SK-N-SH (cell line): ENCODE measurements around the gene GLDC. TPM values are rescaled to one million over a fixed set of nuclear protein-coding genes. Genes with fewer than 3 reads are reported as not detected.

Source experiments
- CTCF ChIA-PET: fragments of 300-600, 350-600 bp; formaldehyde crosslinking; extraction: SDS; loops from one replicate; lab custom pipeline; 2021; lab: Yijun Ruan, JAX
- POLR2A ChIA-PET: fragments of 350-600 bp; sonication (Branson Sonifier 250); formaldehyde crosslinking; extraction: SDS; loops from one replicate; lab custom pipeline; 2020; ENCODE audit warnings: antibody characterized with exemption, inconsistent platforms; lab: Yijun Ruan, JAX
- DNase-seq: peaks from one replicate; pipeline ENCODE4 v3.0.0; 2012
- H2AFZ ChIP-seq: fragments of 200-600 bp; sonication (generic); 2 replicates; pipeline ENCODE4 v1.8.1; 2016; ENCODE audit warnings: antibody characterized with exemption, mild to moderate bottlenecking, low read depth
- H3F3A ChIP-seq: fragments of 200-600 bp; sonication (generic); replicated peaks from 2 replicates; pipeline ENCODE3; 2016; ENCODE audit warnings: antibody characterized with exemption, mild to moderate bottlenecking; ENCODE audit not compliant: insufficient read depth
- H3K27ac ChIP-seq, 2 experiments: fragments of 200-500 bp in 1 of 2; fragments of 200-600 bp in 1 of 2; sonication (Bioruptor generic) in 1 of 2; sonication (generic), shearing (Covaris generic) in 1 of 2; 2 replicates each; pipeline versions ENCODE4 v1.5.1 to v1.6.1; 2014 to 2016; ENCODE audit warnings: low read depth in 2 of 2, inconsistent platforms in 1 of 2, low read length in 1 of 2, mild to moderate bottlenecking in 1 of 2, mixed read lengths in 1 of 2
- H3K27me3 ChIP-seq: fragments of 200-600 bp; sonication (generic), shearing (Covaris generic); 2 replicates; pipeline ENCODE4 v1.6.1; 2016; ENCODE audit warnings: mixed run types; ENCODE audit not compliant: insufficient read depth
- H3K36me3 ChIP-seq, 2 experiments: fragments of 200-500 bp in 1 of 2; fragments of 200-600 bp in 1 of 2; sonication (Bioruptor generic) in 1 of 2; sonication (generic) in 1 of 2; replicated peaks in 1 of 2; 2 replicates each; pipeline versions ENCODE3 to v1.5.1; 2014 to 2016; ENCODE audit warnings: low read length in 1 of 2, mild to moderate bottlenecking in 1 of 2; ENCODE audit not compliant: insufficient read depth in 2 of 2, control insufficient read depth in 1 of 2
- H3K4me1 ChIP-seq, 2 experiments: fragments of 200-500 bp in 1 of 2; fragments of 200-600 bp in 1 of 2; sonication (Bioruptor generic) in 1 of 2; sonication (generic), shearing (Covaris generic) in 1 of 2; 2 replicates each; pipeline versions ENCODE4 v1.5.1 to v1.6.1; 2014 to 2016; ENCODE audit warnings: low read depth in 1 of 2, low read length in 1 of 2, mixed run types in 1 of 2; ENCODE audit not compliant: insufficient read depth in 2 of 2, control insufficient read depth in 1 of 2
- H3K4me2 ChIP-seq: fragments of 200-600 bp; sonication (generic), shearing (Covaris generic); 2 replicates; pipeline ENCODE4 v1.6.1; 2017; ENCODE audit warnings: mixed run types
- H3K4me3 ChIP-seq, 2 experiments: fragments of 200-500 bp in 1 of 2; fragments of 200-600 bp in 1 of 2; sonication (Bioruptor generic) in 1 of 2; sonication (generic), shearing (Covaris generic) in 1 of 2; 2 replicates each; pipeline versions ENCODE4 v1.5.1 to v1.8.1; 2014 to 2016; ENCODE audit warnings: low read depth in 2 of 2, inconsistent platforms in 1 of 2, low read length in 1 of 2, mild to moderate bottlenecking in 1 of 2, mixed read lengths in 1 of 2, moderate library complexity in 1 of 2
- H3K79me2 ChIP-seq: fragments of 200-600 bp; sonication (generic); 2 replicates; pipeline ENCODE4 v1.8.1; 2017; ENCODE audit warnings: mild to moderate bottlenecking; ENCODE audit not compliant: insufficient read depth
- H3K9ac ChIP-seq: fragments of 200-600 bp; sonication (generic); 2 replicates; pipeline ENCODE4 v1.6.1; 2017; ENCODE audit warnings: mixed run types
- H3K9me2 ChIP-seq: fragments of 200-600 bp; sonication (generic); 2 replicates; pipeline ENCODE4 v1.6.1; 2017; ENCODE audit warnings: mixed run types
- H3K9me3 ChIP-seq: fragments of 200-600 bp; sonication (generic); 2 replicates; pipeline ENCODE4 v1.6.1; 2017; ENCODE audit warnings: mixed run types, mild to moderate bottlenecking, moderate library complexity
- H4K20me1 ChIP-seq: fragments of 200-600 bp; sonication (generic); 2 replicates; pipeline ENCODE4 v1.6.1; 2017; ENCODE audit warnings: mild to moderate bottlenecking, mixed run types; ENCODE audit not compliant: insufficient read depth
- ELF1 ChIP-seq: IDR thresholded peaks from 2 replicates; pipeline ENCODE4 v1.4.0; 2012
- FOXM1 ChIP-seq: IDR thresholded peaks from 2 replicates; pipeline ENCODE4 v1.4.0; 2012; ENCODE audit warnings: low read depth, mild to moderate bottlenecking
- GATA2 ChIP-seq: sonication (generic); formaldehyde crosslinking; IDR thresholded peaks from 2 replicates; pipeline ENCODE4 v1.5.0; 2020; ENCODE audit warnings: mild to moderate bottlenecking, missing genetic modification reagents
- JUND ChIP-seq: IDR thresholded peaks from 2 replicates; pipeline ENCODE4 v1.4.0; 2012
- MEF2A ChIP-seq: IDR thresholded peaks from 2 replicates; pipeline ENCODE4 v1.4.0; 2012; ENCODE audit warnings: low read depth, borderline replicate concordance
- MXI1 ChIP-seq: IDR thresholded peaks from 2 replicates; pipeline ENCODE4 v1.6.1; 2012; ENCODE audit warnings: mild to moderate bottlenecking, low read depth, low read length, improper control_type of control experiment
- RFX5 ChIP-seq: IDR thresholded peaks from 2 replicates; pipeline ENCODE4 v1.6.1; 2012; ENCODE audit warnings: mild to moderate bottlenecking, improper control_type of control experiment, low read length
- RXRA ChIP-seq: IDR thresholded peaks from 2 replicates; pipeline ENCODE4 v1.4.0; 2012; ENCODE audit warnings: low read depth, mild to moderate bottlenecking, borderline replicate concordance
- TAF1 ChIP-seq: IDR thresholded peaks from 2 replicates; pipeline ENCODE4 v1.6.1; 2012; ENCODE audit warnings: low read depth, mild to moderate bottlenecking, low read length, moderate library complexity, borderline replicate concordance
- TEAD4 ChIP-seq: IDR thresholded peaks from 2 replicates; pipeline ENCODE4 v1.4.0; 2012; ENCODE audit warnings: mild to moderate bottlenecking, borderline replicate concordance; ENCODE audit not compliant: insufficient read depth
- WGBS: methylation state at CpG from one replicate; pipeline ENCODE4 v1.1.6; 2017; ENCODE audit warnings: low lambda C conversion rate; 5-methylcytosine and 5-hydroxymethylcytosine counted together
- polyA plus RNA-seq, 3 experiments: library from polyadenylated mRNA; depleted of rRNA; stranded (reverse); fragments of >200 nt; gene quantifications; 2 replicates each; pipeline ENCODE4 v1.2.3, GENCODE V29; 2012
- TF ChIP-seq, protein P1 (sequence below): IDR thresholded peaks from 2 replicates; pipeline ENCODE4 v1.4.0; 2012; ENCODE audit warnings: low read depth
- TF ChIP-seq, protein P2 (sequence below): fragments of 150-350 bp; IDR thresholded peaks from 2 replicates; pipeline ENCODE4 v1.6.1; 2016; ENCODE audit warnings: mild to moderate bottlenecking, low read depth, low read length
- TF ChIP-seq, protein P3 (sequence below): fragments of 150-350 bp; IDR thresholded peaks from 2 replicates; pipeline ENCODE4 v1.6.1; 2017; ENCODE audit warnings: antibody characterized with exemption, low read length, low read depth, borderline replicate concordance
- TF ChIP-seq, protein P4 (sequence below): IDR thresholded peaks from 2 replicates; pipeline ENCODE4; 2012

GLDC gene
- polyA plus RNA-seq, 1 of the 3 experiments (the other 2 are of a cell fraction) = 4.1 TPM

DNA sequence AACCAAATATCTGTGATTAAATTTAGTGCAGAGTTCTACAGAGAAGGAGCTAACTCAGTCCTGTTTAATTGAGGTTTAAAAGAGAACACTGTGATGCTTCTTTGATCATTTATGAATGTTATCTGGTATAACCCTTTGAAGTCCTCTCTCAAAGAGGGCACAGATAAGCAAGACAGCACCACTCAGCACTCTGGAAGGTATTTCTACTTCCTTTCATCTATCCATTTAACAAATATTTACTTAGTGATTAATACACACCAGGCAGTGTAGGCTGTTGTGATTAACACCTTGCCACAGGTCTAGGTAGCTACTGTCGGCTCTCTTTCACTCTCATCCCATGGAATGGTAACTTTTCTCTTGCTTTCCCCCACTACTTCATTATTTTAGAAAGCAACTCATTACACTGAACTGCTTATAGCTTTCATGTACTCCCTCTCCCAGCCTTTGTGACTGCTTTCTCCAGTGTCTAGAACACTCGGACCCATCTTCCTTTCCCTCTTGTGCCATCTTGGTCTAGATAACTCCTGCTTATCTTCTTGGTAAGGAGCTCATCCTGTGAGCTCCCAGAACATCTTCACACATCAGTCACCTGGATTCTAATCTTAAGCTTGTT, 54.7 kb downstream of the GLDC start:
- Histone ChIP-seq H4K20me1 (no peaks in the 10 kb centered on the region), H3K9me2 (no peaks in the 10 kb centered on the region), H3K27ac (no peak overlapping the region), H3K36me3 (no peaks in the 10 kb centered on the region), H3K9ac (no peak overlapping the region), H3K4me1 (no peaks in the 10 kb centered on the region), H3K79me2 (no peaks in the 10 kb centered on the region), H2AFZ (no peak overlapping the region), H3K27me3 (no peaks in the 10 kb centered on the region), H3K4me2 (no peak overlapping the region), H3K4me3 (no peak overlapping the region), H3K9me3 (no peaks in the 10 kb centered on the region), H3F3A (no peaks in the 10 kb centered on the region)
- whole genome bisulfite sequencing = 80% methylated on average over 2 of the region's 2 CpGs
- POLR2A ChIA-PET = no interaction called here
- CTCF ChIA-PET = interaction anchor here (0.7 to 1.6 kb wide), 3 partner anchors 11 to 236 kb away, joined by 3 to 9 read pairs (median 4); no protein-coding TSS in a partner anchor
- TF ChIP-seq, protein P1, sequence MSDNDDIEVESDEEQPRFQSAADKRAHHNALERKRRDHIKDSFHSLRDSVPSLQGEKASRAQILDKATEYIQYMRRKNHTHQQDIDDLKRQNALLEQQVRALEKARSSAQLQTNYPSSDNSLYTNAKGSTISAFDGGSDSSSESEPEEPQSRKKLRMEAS = no peak
- TF ChIP-seq RFX5 = no peak
- TF ChIP-seq, protein P2, sequence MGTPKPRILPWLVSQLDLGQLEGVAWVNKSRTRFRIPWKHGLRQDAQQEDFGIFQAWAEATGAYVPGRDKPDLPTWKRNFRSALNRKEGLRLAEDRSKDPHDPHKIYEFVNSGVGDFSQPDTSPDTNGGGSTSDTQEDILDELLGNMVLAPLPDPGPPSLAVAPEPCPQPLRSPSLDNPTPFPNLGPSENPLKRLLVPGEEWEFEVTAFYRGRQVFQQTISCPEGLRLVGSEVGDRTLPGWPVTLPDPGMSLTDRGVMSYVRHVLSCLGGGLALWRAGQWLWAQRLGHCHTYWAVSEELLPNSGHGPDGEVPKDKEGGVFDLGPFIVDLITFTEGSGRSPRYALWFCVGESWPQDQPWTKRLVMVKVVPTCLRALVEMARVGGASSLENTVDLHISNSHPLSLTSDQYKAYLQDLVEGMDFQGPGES = no peak
- TF ChIP-seq GATA2 (CRISPR knock-in tag) = no peak
- no peak for TF ChIP-seq MXI1
- TF ChIP-seq FOXM1 = no peak
- TF ChIP-seq ELF1 = no peak
- TF ChIP-seq, protein P3, sequence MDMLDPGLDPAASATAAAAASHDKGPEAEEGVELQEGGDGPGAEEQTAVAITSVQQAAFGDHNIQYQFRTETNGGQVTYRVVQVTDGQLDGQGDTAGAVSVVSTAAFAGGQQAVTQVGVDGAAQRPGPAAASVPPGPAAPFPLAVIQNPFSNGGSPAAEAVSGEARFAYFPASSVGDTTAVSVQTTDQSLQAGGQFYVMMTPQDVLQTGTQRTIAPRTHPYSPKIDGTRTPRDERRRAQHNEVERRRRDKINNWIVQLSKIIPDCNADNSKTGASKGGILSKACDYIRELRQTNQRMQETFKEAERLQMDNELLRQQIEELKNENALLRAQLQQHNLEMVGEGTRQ = no peak
- TF ChIP-seq RXRA = no peak
- TF ChIP-seq MEF2A = no peak
- no peak for DNase-seq

DNA sequence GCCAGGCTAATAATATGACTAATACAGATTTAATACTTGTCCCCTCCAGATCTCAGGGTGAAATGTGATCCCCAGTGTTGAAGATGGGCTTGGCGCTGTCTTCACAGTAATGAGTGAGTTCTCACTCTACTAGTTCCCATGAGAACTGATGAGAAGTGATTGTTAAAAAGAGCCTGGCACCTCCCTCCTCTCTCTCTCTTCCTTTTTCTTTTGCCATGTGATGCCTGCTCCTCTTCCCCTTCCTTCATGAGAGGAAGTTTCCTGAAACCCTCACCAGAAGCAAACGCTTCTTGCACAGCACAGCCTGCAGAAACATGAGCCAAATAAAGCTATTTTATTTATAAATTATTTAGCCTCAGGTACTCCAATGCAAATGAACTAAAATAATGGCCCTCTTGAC, 55.2 kb downstream of the GLDC start:
- H3K9ac ChIP-seq = no peak overlapping the region
- ChIA-PET CTCF (interaction anchor here (1.6 kb wide), 1 partner anchor 77 kb away, joined by 9 read pairs; no protein-coding TSS in a partner anchor), POLR2A (no interaction called here)
- no peak overlapping the region for H2AFZ ChIP-seq
- H3K27me3 ChIP-seq = no peaks in the 10 kb centered on the region
- no peaks in the 10 kb centered on the region for H3K79me2 ChIP-seq
- no peaks in the 10 kb centered on the region for H3K9me3 ChIP-seq
- no peaks in the 10 kb centered on the region for H3K9me2 ChIP-seq
- TF ChIP-seq JUND (no peak), MEF2A (no peak), TAF1 (no peak), TEAD4 (no peak)
- TF ChIP-seq, protein P4, sequence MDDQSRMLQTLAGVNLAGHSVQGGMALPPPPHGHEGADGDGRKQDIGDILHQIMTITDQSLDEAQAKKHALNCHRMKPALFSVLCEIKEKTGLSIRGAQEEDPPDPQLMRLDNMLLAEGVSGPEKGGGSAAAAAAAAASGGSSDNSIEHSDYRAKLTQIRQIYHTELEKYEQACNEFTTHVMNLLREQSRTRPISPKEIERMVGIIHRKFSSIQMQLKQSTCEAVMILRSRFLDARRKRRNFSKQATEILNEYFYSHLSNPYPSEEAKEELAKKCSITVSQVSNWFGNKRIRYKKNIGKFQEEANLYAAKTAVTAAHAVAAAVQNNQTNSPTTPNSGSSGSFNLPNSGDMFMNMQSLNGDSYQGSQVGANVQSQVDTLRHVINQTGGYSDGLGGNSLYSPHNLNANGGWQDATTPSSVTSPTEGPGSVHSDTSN = no peak
- TF ChIP-seq, protein P3 = no peak
- DNase-seq = no peak
- H3K4me3 ChIP-seq = no peak overlapping the region
- no peaks in the 10 kb centered on the region for H3F3A ChIP-seq
- WGBS = 79% methylated on average over 2 of the region's 2 CpGs
- no peaks in the 10 kb centered on the region for H3K4me1 ChIP-seq
- H3K36me3 ChIP-seq = no peaks in the 10 kb centered on the region
- H4K20me1 ChIP-seq = no peaks in the 10 kb centered on the region
- H3K27ac ChIP-seq = no peak overlapping the region
- H3K4me2 ChIP-seq = no peak overlapping the region
